ENCODE measurements around the gene CCT8. TPM values are rescaled to one million over a fixed set of nuclear protein-coding genes. Genes with fewer than 3 reads are reported as not detected.
A peak's percentile ranks its signal among the peaks of the same experiment; 100 is the strongest.
"Not testable (repeated sequence)": the region's sequence is repeated elsewhere in the genome, so short reads cannot be mapped to it uniquely, and the experiment has no call there.

Gene CCT8
- total and polyA plus RNA-seq, 2 donors (not counting 1 experiment from before 2014, with no cell fraction given), result 59.2 to 92.8 TPM

GRCh38 chr21:29017639-29018237 is 55.7 kb downstream of the CCT8 start:
- TF ChIP-seq EZH2 (IDR thresholded peaks at IDR 0.05; ENCODE audit: borderline replicate concordance, insufficient read depth, low read depth, low read length, poor library complexity, severe bottlenecking), result no peak
- TF ChIP-seq CTCF (IDR thresholded peaks at IDR 0.05), result no peak
- ChIA-PET CTCF (interaction anchor here (2.1 to 2.7 kb wide), 2 partner anchors 13 to 15 kb away, joined by 12 to 16 read pairs; no protein-coding TSS in a partner anchor), POLR2A (no interaction called here)
- Histone ChIP-seq H3K27ac (ENCODE audit: low read length in 2 of 2) (peak overlapping the region in 1 of 2 donors; percentile 0), H3K9me3 (ENCODE audit: control extremely low read depth in 1 of 3, control insufficient read depth in 2 of 3, insufficient read depth in 1 of 3, low read length in 2 of 3) (no peaks in the 10 kb centered on the region), H3K4me1 (ENCODE audit: control insufficient read depth in 2 of 2, insufficient read depth in 2 of 2, low read length in 2 of 2) (peaks cover 14 to 18% of the 10 kb centered on the region in 2 donors), H2AFZ (ENCODE audit: insufficient read depth, low read depth, low read length, poor library complexity, severe bottlenecking) (peak overlapping the region; percentile 83), H3K9ac (ENCODE audit: low read length) (peak overlapping the region; percentile 77), H3K27me3 (replicated peaks in 1 of 4; ENCODE audit: control extremely low read depth in 1 of 4, control insufficient read depth in 3 of 4, insufficient read depth in 4 of 4, low read length in 3 of 4) (no peaks in the 10 kb centered on the region), H3K4me3 (ENCODE audit: control extremely low read depth in 1 of 5, extremely low read depth in 1 of 5, insufficient read depth in 1 of 5, low read depth in 2 of 5, low read length in 4 of 5) (peak overlapping the region in 4 of 5 experiments; percentile 76 to 91 (median 82)), H4K20me1 (ENCODE audit: control insufficient read depth, insufficient read depth, low read length, poor library complexity, severe bottlenecking) (no peaks in the 10 kb centered on the region), H3K4me2 (replicated peaks; ENCODE audit: low read depth, low read length, poor library complexity, severe bottlenecking) (peak overlapping the region; percentile 85), H3K79me2 (ENCODE audit: control insufficient read depth, insufficient read depth, low read length) (peaks cover 33% of the 10 kb centered on the region), H3K36me3 (replicated peaks in 1 of 2; ENCODE audit: control extremely low read depth in 1 of 2, control insufficient read depth in 1 of 2, extremely low read depth in 1 of 2, insufficient read depth in 2 of 2, low read length in 1 of 2) (no peaks in the 10 kb centered on the region)
- H3K4me3 Mint-ChIP-seq, result peak overlapping the region; percentile 95
- peak overlapping the region; percentile 28 for H3K27ac Mint-ChIP-seq
- ATAC-seq (ENCODE audit: low read depth) (no peak), DNase-seq (peak; percentile 15)
- H3K27me3 Mint-ChIP-seq, result no peaks in the 10 kb centered on the region
- H3K4me1 Mint-ChIP-seq, result peaks cover 20% of the 10 kb centered on the region
- H3K9me3 Mint-ChIP-seq (ENCODE audit: insufficient read depth), result no peaks in the 10 kb centered on the region
- WGBS (ENCODE audit: insufficient coverage), result 71% methylated on average over 6 of the region's 6 CpGs
- intact Hi-C loops (cut with micrococcal nuclease), result no loop called here

GRCh38 chr21:29011236-29011635 is 62.2 kb downstream of the CCT8 start:
- H3K27ac Mint-ChIP-seq; POLR2A ChIA-PET; H3K4me3 Mint-ChIP-seq; CTCF ChIA-PET; H3K27ac ChIP-seq (ENCODE audit: low read length in 2 of 2); H3K79me2 ChIP-seq (ENCODE audit: control insufficient read depth, insufficient read depth, low read length); H3K9me3 ChIP-seq (ENCODE audit: control extremely low read depth in 1 of 3, control insufficient read depth in 2 of 3, insufficient read depth in 1 of 3, low read length in 2 of 3); H4K20me1 ChIP-seq (ENCODE audit: control insufficient read depth, insufficient read depth, low read length, poor library complexity, severe bottlenecking); H2AFZ ChIP-seq (ENCODE audit: insufficient read depth, low read depth, low read length, poor library complexity, severe bottlenecking); H3K4me1 Mint-ChIP-seq; H3K27me3 ChIP-seq (replicated peaks in 1 of 4; ENCODE audit: control extremely low read depth in 1 of 4, control insufficient read depth in 3 of 4, insufficient read depth in 4 of 4, low read length in 3 of 4); ATAC-seq (ENCODE audit: low read depth); H3K9me3 Mint-ChIP-seq (ENCODE audit: insufficient read depth); H3K4me2 ChIP-seq (replicated peaks; ENCODE audit: low read depth, low read length, poor library complexity, severe bottlenecking); H3K4me1 ChIP-seq (ENCODE audit: control insufficient read depth in 2 of 2, insufficient read depth in 2 of 2, low read length in 2 of 2); H3K27me3 Mint-ChIP-seq; H3K9ac ChIP-seq (ENCODE audit: low read length); DNase-seq; intact Hi-C loops (cut with micrococcal nuclease); H3K36me3 ChIP-seq (replicated peaks in 1 of 2; ENCODE audit: control extremely low read depth in 1 of 2, control insufficient read depth in 1 of 2, extremely low read depth in 1 of 2, insufficient read depth in 2 of 2, low read length in 1 of 2); H3K4me3 ChIP-seq (ENCODE audit: control extremely low read depth in 1 of 5, extremely low read depth in 1 of 5, insufficient read depth in 1 of 5, low read depth in 2 of 5, low read length in 4 of 5): not testable (repeated sequence)
- 100% methylated on average over 2 of the region's 30 CpGs for WGBS (ENCODE audit: insufficient coverage)
